PC-9 (cell line): ENCODE data around the gene IL1RL1. TPM values are rescaled to one million over a fixed set of nuclear protein-coding genes. Genes with fewer than 3 reads are reported as not detected.

ENCODE experiments used
- Bru-seq: library from RNA; stranded (reverse); fragments of 400-500 nt; gene quantifications from one replicate; lab custom pipeline; 2021; lab: Mats Ljungman, UMichigan
- BruChase-seq, 2 experiments: library from RNA; stranded (reverse); fragments of 400-500 nt; gene quantifications; one replicate each; lab custom pipeline; 2021; lab: Mats Ljungman, UMichigan
- BruUV-seq: library from RNA; stranded (reverse); fragments of 400-500 nt; replicated peaks from 2 replicates; lab custom pipeline; 2021; lab: Mats Ljungman, UMichigan
- CTCF ChIA-PET: fragments of 300-600 bp; sonication (Branson Sonifier 250); formaldehyde crosslinking; loops from one replicate; lab custom pipeline; 2022; ENCODE audit warnings: antibody characterized with exemption; lab: Charles Lee
- POLR2A ChIA-PET: fragments of 300-600 bp; sonication (Branson Sonifier 250); formaldehyde crosslinking; loops from one replicate; lab custom pipeline; 2022; ENCODE audit warnings: antibody characterized with exemption; ENCODE audit not compliant: unreplicated experiment; lab: Charles Lee
- DNase-seq, 2 experiments: peaks; one replicate each; pipeline versions ENCODE4 v3.0.0 to v3.0.0-alpha.2; 2015 to 2022; ENCODE audit warnings: mixed read lengths in 1 of 2
- H2AFZ ChIP-seq: fragments of 200-600 bp; sonication (generic); 2 replicates; pipeline ENCODE4 v1.8.1; 2017; ENCODE audit warnings: antibody characterized with exemption
- H3F3A ChIP-seq: fragments of 200-600 bp; sonication (generic); 2 replicates; pipeline ENCODE4 v1.8.1; 2017; ENCODE audit warnings: antibody characterized with exemption, mild to moderate bottlenecking, low read depth; ENCODE audit not compliant: insufficient read depth
- H3K27ac ChIP-seq: fragments of 200-600 bp; sonication (generic); 2 replicates; pipeline ENCODE4 v1.6.1; 2016; ENCODE audit warnings: mixed run types
- H3K27me3 ChIP-seq: fragments of 200-600 bp; sonication (generic); 2 replicates; pipeline ENCODE4 v1.6.1; 2016; ENCODE audit warnings: low read depth, mixed run types; ENCODE audit not compliant: insufficient read depth
- H3K36me3 ChIP-seq: fragments of 200-600 bp; sonication (generic); 2 replicates; pipeline ENCODE4 v1.6.1; 2016; ENCODE audit warnings: low read depth, mixed run types
- H3K4me1 ChIP-seq: fragments of 200-600 bp; sonication (generic); replicated peaks from 2 replicates; pipeline ENCODE4 v1.6.1; 2016; ENCODE audit warnings: mixed run types; ENCODE audit not compliant: insufficient read depth
- H3K4me2 ChIP-seq: fragments of 200-600 bp; sonication (generic); 2 replicates; pipeline ENCODE4 v1.6.1; 2017; ENCODE audit warnings: mixed run types
- H3K4me3 ChIP-seq: fragments of 200-600 bp; sonication (generic); 2 replicates; pipeline ENCODE4 v1.6.1; 2016; ENCODE audit warnings: mixed run types
- H3K79me2 ChIP-seq: fragments of 200-600 bp; sonication (generic); 2 replicates; pipeline ENCODE4 v1.6.1; 2017; ENCODE audit warnings: low read depth, mixed run types
- H3K9me2 ChIP-seq: fragments of 200-600 bp; sonication (generic); 2 replicates; pipeline ENCODE4 v1.8.1; 2017; ENCODE audit warnings: mild to moderate bottlenecking; ENCODE audit not compliant: insufficient read depth
- H3K9me3 ChIP-seq: fragments of 200-600 bp; sonication (generic); 2 replicates; pipeline ENCODE4 v1.8.1; 2016; ENCODE audit warnings: low read depth; ENCODE audit not compliant: insufficient read depth
- H4K20me1 ChIP-seq: fragments of 200-600 bp; sonication (generic); 2 replicates; pipeline ENCODE4 v1.8.1; 2017; ENCODE audit not compliant: insufficient read depth
- EZH2 ChIP-seq: fragments of 200-600 bp; sonication (generic); IDR thresholded peaks from 2 replicates; pipeline ENCODE4 v1.8.0; 2017; ENCODE audit warnings: antibody characterized with exemption, low read depth
- intact Hi-C: fragments of 100-400 bp; cut with micrococcal nuclease; formaldehyde crosslinking; loops from one replicate; pipeline ENCODE4 v1.10.0; 2022; ENCODE audit not compliant: unreplicated experiment
- long read RNA-seq: library from polyadenylated mRNA; stranded (forward); transcript quantifications from one replicate; pipeline ENCODE4 v2.0.0, GENCODE V29; 2022
- total RNA-seq: library from RNA; stranded (reverse); gene quantifications from 2 replicates; pipeline ENCODE4 v1.2.3, GENCODE V29; 2021
- TF ChIP-seq, protein P1 (sequence below): fragments of 200-600 bp; sonication (generic); conservative IDR thresholded peaks from 2 replicates; pipeline ENCODE4 v1.6.1; 2017; ENCODE audit warnings: mixed run types, antibody characterized with exemption, mild to moderate bottlenecking, moderate library complexity

IL1RL1 gene
- total RNA-seq: 0.55 and 1.7 TPM in 2 replicates
- Bru-seq, nascent RNA: percentile 23 among the genes with signal in this experiment
- percentile 18 among the genes with signal in this experiment for BruChase-seq, experiment 1, labeled RNA remaining after a 2-hour chase
- BruChase-seq, experiment 2, labeled RNA remaining after a 6-hour chase: percentile 40 among the genes with signal in this experiment
- long read RNA-seq, partial matches to known transcripts: 0 of 3 reads
- long read RNA-seq, other reads (novel, unspliced or antisense): 0 of 3 reads

DNA sequence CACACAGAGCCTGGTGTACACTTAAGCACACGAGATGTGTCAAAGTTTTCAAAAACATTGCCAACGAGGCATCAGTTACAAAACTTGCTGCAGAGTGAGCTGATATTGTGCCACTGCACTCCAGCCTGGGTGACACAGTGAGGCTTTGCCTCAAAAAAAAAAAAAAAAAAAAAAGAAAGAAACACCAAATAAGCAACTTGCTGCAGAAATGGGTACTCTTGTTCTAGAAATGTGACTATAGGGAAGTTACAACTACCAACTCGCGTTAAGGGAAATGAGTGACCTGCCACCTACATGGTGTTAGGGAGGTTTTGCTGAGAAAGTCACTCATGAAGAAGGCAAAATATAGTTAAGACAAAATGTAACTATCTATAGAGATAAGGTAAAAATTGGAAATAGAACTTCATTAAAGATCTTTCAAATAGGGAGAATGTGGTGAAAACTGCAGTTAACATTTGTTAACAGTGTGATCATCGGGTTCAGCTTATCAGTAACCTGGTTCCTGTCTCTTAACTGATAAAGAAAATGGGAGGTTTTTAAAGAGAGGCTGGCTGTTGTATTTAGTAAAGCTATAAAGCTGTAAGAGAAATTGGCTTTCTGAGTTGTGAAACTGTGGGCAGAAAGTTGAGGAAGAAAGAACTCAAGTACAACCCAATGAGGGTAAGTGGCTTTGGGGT, at the start of gene IL1RL1:
TSS of gene IL1RL1 (plus strand) at position 600 of the 677 bp plus-strand sequence. CDS start 26,702 bp downstream, outside the sequence.
- H3K9me2 ChIP-seq: no peaks in the 10 kb centered on the region
- no peaks in the 10 kb centered on the region for H3K79me2 ChIP-seq
- no peak for TF ChIP-seq EZH2
- TF ChIP-seq, protein P1, sequence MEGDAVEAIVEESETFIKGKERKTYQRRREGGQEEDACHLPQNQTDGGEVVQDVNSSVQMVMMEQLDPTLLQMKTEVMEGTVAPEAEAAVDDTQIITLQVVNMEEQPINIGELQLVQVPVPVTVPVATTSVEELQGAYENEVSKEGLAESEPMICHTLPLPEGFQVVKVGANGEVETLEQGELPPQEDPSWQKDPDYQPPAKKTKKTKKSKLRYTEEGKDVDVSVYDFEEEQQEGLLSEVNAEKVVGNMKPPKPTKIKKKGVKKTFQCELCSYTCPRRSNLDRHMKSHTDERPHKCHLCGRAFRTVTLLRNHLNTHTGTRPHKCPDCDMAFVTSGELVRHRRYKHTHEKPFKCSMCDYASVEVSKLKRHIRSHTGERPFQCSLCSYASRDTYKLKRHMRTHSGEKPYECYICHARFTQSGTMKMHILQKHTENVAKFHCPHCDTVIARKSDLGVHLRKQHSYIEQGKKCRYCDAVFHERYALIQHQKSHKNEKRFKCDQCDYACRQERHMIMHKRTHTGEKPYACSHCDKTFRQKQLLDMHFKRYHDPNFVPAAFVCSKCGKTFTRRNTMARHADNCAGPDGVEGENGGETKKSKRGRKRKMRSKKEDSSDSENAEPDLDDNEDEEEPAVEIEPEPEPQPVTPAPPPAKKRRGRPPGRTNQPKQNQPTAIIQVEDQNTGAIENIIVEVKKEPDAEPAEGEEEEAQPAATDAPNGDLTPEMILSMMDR: no peak
- intact Hi-C loops: no loop called here
- DNase-seq: no peak
- H3F3A ChIP-seq: no peaks in the 10 kb centered on the region
- CTCF ChIA-PET: no interaction called here
- no TSS peak for BruUV-seq
- no peaks in the 10 kb centered on the region for H4K20me1 ChIP-seq
- no peak within 1 kb of the TSS for H3K4me3 ChIP-seq
- POLR2A ChIA-PET: no interaction called here
- H3K9me3 ChIP-seq: no peaks in the 10 kb centered on the region; the same call in 1 of the 2 replicates
- H3K36me3 ChIP-seq: no peaks in the 10 kb centered on the region
- H3K27ac ChIP-seq: peak within 1 kb of the TSS; percentile 57; the same call in 1 of the 2 replicates
- H3K4me2 ChIP-seq: peak within 1 kb of the TSS; percentile 32; the same call in 1 of the 2 replicates
- H3K4me1 ChIP-seq: peaks cover 30% of the 10 kb centered on the region
- H2AFZ ChIP-seq: 0 out of 2 replicates have a peak within 1 kb of the TSS, but pooled peaks have one; percentile 55
- no peaks in the 10 kb centered on the region for H3K27me3 ChIP-seq

DNA sequence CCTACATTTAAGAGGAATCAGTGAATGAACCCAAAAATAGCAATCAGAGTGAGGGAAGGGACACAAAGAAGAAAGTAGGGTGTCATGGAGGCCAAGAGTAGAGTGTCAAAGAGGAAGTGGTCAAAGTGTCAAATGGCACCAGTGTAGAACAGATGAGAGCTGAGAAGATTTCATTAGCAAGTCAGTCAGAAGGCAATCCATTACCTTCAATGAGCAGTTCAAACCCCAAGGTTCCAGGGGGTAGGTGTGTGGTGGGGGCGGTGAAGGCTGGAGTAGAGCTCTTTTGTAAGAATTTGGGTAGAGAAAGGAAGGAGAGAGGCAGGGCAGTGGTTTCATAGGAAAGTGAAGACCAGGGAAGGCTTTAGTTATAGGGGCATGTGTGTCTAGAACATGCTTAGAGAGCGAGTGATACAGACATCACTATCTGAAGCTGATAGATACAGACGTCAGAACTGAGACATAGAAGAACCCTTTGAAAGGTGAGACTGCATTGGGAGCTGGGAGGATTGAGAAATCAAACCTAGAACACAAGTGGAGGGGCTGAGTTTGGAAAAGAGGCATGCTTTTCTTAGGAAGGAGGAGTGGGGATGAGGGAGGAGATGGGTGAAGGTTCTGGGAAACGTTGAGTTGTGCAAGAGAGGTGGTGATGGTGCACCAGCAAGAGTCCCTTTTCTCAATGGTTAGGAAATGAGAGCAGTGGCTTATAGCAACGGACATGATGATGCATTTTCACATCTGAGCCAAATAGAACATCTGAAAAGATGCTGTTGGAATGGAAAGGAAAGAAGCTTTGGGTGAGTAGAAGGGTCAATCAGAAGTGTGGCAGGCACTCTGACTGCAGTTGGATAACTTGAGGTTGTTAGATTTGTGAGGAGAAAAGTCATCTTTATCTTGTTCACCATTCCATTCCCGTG, 48.9 kb upstream of the IL1RL1 start:
- H3K9me3 ChIP-seq: peaks cover 9% of the 10 kb centered on the region; the same call in 1 of the 2 replicates
- H3K27me3 ChIP-seq: no peaks in the 10 kb centered on the region
- peaks cover 10% of the 10 kb centered on the region; the same call in 1 of the 2 replicates for H3F3A ChIP-seq
- ChIA-PET CTCF (no interaction called here), POLR2A (no interaction called here)
- H3K4me3 ChIP-seq: no peak overlapping the region
- peaks cover 18% of the 10 kb centered on the region for H3K4me1 ChIP-seq
- H3K36me3 ChIP-seq: no peaks in the 10 kb centered on the region; the same call in 1 of the 2 replicates
- H4K20me1 ChIP-seq: no peaks in the 10 kb centered on the region
- no TSS peak for BruUV-seq
- intact Hi-C loops: no loop called here
- H3K9me2 ChIP-seq: no peaks in the 10 kb centered on the region
- TF ChIP-seq EZH2: no peak
- TF ChIP-seq, protein P1: no peak
- no peak overlapping the region for H3K27ac ChIP-seq
- DNase-seq: no peak
- H2AFZ ChIP-seq: no peak overlapping the region
- H3K4me2 ChIP-seq: no peak overlapping the region
- H3K79me2 ChIP-seq: no peaks in the 10 kb centered on the region

DNA sequence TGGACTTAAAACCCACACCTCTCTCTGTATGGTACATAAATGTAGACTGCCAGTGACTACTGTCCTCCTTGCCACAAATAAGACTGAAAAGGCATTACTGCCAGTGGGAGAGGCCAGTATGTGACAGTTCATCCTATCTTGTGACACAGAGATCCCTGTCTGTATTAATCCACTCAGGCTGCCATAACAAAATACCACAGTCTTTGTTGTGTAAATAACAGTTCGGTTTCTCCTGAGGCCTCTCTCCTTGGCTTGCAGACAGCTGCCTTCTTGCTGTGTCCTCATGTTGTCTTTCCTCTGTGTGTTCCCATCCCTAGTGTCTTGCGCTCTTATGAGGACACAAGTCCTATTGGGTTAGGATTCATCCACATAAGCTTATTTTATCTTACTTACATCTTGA, 46.4 kb upstream of the IL1RL1 start:
- Histone ChIP-seq H3K27ac (no peak overlapping the region), H3K79me2 (no peaks in the 10 kb centered on the region), H2AFZ (no peak overlapping the region), H3K27me3 (no peaks in the 10 kb centered on the region), H3F3A (no peaks in the 10 kb centered on the region), H3K9me3 (no peaks in the 10 kb centered on the region), H3K4me3 (no peak overlapping the region), H3K4me2 (no peak overlapping the region), H3K9me2 (no peaks in the 10 kb centered on the region), H3K4me1 (peaks cover 8% of the 10 kb centered on the region; the same call in 1 of the 2 replicates), H4K20me1 (no peaks in the 10 kb centered on the region), H3K36me3 (no peaks in the 10 kb centered on the region)
- intact Hi-C loops: no loop called here
- ChIA-PET CTCF (no interaction called here), POLR2A (no interaction called here)
- no TSS peak for BruUV-seq
- no peak for DNase-seq
- TF ChIP-seq EZH2: no peak
- TF ChIP-seq, protein P1: no peak
